Fibroblast of the aortic adventitia (primary cell): ENCODE results near the gene NYAP1. TPM values are rescaled to one million over a fixed set of nuclear protein-coding genes. Genes with fewer than 3 reads are reported as not detected.
A peak's percentile ranks its signal among the peaks of the same experiment; 100 is the strongest.

Source experiments
- DNase-seq: peaks from one replicate; pipeline ENCODE4 v3.0.0-alpha.2; 2010; ENCODE audit warnings: low read depth
- H3K4me3 ChIP-seq: 2 replicates; pipeline ENCODE4 v1.5.1; 2011; ENCODE audit warnings: low read depth, mild to moderate bottlenecking, control low read depth, low read length, moderate library complexity
- total RNA-seq: library from RNA; depleted of rRNA; stranded (reverse); fragments of >200 nt; gene quantifications from 2 replicates; pipeline ENCODE4 v1.2.3, GENCODE V29; 2012; ENCODE audit warnings: low replicate concordance
- TF ChIP-seq, protein P1 (sequence below): IDR thresholded peaks from 2 replicates; pipeline ENCODE4 v1.5.1; 2011; ENCODE audit warnings: mild to moderate bottlenecking, low read length, control low read depth, inconsistent platforms; ENCODE audit not compliant: insufficient read depth

NYAP1 gene
- total RNA-seq, 1 donor, result 0.81 TPM

DNA sequence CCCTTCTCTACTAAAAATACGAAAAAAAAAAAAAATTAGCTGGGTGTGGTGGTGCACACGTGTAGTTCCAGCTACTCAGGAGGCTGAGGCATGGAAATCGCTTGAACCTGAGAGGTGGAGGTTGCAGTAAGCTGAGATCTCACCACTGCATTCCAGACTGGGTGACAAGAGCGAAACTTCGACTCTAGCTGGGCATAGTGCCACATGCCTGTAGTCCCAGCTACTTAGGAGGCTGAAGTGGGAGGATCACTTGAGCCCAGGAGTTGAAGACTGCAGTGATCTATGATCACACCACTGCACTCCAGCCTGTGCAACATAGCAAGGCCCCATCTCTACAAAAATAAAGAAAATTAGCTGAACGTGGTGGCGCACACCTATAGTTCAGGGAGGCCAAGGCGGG is 18.4 kb upstream of the NYAP1 start:
- TF ChIP-seq, protein P1, sequence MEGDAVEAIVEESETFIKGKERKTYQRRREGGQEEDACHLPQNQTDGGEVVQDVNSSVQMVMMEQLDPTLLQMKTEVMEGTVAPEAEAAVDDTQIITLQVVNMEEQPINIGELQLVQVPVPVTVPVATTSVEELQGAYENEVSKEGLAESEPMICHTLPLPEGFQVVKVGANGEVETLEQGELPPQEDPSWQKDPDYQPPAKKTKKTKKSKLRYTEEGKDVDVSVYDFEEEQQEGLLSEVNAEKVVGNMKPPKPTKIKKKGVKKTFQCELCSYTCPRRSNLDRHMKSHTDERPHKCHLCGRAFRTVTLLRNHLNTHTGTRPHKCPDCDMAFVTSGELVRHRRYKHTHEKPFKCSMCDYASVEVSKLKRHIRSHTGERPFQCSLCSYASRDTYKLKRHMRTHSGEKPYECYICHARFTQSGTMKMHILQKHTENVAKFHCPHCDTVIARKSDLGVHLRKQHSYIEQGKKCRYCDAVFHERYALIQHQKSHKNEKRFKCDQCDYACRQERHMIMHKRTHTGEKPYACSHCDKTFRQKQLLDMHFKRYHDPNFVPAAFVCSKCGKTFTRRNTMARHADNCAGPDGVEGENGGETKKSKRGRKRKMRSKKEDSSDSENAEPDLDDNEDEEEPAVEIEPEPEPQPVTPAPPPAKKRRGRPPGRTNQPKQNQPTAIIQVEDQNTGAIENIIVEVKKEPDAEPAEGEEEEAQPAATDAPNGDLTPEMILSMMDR, result no peak
- H3K4me3 ChIP-seq, result no peak overlapping the region
- no peak for DNase-seq

DNA sequence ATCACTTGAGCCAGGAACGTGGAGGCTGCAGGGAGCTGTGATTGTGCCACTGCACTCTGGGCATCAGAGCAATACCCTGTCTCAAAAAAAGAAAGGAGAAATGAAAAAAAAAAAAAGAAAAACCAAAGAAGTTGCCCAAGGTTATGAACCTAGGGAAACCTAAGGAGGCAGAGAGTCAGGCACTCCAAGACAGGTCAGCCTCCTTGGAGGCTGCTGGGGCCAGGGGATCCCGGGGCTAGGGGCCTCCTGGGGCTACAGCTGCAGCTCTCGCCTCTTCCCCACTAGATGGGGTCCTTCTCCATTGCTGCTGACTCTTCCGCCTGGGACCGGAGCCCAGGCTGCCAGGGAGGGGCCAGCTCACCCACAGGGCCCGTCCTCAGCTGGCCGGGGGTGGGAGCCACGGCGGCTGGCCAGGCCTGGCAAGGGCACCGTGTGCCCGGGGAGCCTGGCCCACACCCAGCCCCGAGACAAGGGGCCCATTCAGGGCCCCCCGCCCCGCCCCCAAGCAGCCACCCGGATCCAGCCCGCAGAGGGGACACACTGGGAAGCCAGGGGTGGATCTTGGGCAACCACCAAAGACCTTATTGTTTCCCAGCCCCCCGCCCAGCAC is 17.9 kb upstream of the NYAP1 start:
- TF ChIP-seq, protein P1, result peak; percentile 82
- H3K4me3 ChIP-seq, result no peak overlapping the region
- DNase-seq, result peak; percentile 69

DNA sequence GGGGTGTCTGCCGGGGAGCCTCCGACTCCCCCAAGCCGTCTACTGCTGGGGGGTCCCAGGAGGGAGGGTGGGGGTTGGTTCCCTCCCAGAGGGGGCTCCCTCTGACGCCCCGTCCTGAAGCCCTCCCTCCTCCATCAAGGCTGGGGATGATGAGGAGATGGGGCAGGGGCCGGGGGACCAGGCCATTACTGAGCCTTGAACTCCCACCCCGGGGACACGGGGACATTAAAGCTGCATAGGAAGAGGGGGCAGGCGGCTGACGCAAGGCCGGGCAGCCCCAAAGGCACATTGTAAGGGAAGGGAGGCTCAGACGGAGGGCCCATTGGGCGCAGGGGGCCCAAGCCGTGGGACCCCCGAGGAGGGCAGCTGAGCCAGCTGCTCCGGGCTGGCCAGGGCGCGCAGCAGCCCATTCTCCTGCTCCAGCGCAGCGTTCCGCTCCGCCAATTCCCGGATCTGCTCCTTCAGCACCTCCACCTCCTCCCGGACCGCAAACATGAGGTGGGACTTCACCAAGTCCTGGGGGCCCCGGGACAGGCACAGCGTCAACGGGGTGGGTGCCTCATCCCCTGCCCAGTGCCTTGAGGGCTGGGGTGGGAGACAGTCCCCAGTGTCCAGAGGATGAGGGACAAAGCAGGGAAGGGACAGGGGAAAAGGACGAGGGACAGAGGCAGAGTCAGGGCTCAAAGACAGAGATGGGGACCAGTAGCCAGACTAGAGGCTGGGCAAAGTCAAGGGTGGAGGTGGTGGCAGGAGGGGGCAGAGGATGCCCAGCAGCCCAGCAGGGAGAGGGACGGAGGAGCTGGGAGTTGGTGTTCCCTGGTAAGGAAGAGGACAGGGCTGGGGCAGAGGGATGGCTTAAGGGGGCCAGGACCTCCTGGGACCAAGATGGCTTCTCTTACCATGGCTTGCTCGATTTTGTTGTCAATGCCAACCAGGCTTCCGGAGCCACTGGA is 16.8 kb upstream of the NYAP1 start:
- H3K4me3 ChIP-seq, result no peak overlapping the region
- no peak for DNase-seq
- TF ChIP-seq, protein P1, result no peak

DNA sequence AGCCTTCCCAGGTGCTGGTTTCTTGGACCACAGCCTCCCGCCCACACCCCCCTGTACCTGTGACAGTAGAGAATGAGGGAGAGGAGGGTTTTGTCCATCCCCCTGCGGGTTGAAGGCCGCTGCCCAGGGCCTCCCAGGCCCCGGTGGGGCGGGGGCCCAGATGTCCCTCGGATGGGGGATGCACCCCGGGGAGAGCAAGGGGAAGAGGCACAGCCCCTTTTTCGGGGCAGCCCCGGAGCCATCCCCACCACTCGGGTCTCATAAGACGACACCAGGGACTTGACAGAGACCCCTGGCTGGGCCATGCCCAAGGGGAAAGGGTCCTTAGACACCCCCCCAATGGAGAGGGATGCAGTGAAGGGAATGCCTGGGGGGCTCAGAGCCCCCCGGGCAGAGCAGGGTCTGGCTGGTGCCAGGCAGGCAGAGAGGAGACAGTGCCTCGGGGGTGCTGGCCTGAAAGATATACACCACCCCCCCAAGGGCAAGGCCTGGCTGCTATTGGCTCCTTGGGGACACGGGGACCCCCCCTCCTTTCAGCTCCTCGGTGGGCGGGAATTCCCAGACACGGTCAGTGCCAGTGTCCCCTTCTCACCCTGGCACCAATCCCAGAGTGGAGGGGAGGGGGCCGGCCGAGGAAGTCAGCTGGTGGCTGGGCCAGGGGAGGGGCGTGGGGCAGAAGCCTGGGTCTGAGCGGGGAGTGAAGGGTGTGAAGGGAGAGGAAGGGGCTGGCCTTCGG is 15.9 kb upstream of the NYAP1 start:
- no peak for DNase-seq
- TF ChIP-seq, protein P1, result no peak
- no peak overlapping the region for H3K4me3 ChIP-seq

DNA sequence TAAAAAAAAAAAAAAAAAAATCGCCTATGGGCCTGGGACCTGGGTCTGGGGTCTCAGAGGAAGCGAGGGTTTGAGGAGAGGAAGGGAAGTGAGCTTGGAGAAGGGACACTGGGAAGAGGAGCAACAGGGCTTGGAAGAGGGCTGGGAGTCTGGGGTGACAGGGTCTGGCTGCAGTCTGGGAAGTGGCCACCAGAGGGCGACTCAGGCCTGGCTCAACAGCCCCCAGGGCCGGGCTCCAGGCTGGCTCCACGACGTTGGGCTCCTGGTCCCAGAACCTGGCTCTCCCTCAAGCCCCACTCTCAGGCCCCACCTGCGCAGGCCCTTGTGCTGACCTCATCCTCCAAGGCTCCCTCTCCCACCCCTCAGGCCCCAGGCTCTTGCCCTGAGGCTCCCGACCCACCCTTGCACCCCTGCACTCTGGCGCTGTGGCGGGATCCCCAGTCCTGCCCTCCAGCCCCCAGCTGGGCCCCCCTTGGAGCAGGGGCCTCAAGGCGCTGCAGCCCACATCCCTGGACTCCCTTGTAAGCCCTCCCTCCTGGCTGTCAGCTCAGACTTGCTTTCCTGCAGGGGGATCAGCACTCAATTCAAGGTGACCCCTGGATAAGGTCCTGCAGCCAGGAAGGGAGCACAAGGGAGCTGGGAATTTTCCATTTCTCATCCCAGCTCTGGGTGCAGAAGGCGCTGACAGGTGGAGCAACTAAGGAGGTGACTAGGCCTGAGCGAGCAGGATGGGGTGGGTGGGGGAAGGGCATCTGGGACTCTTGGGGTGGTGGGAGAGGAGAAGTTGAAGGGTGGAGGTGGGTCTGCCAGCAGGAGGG is 14.3 kb upstream of the NYAP1 start:
- H3K4me3 ChIP-seq, result no peak overlapping the region

DNA sequence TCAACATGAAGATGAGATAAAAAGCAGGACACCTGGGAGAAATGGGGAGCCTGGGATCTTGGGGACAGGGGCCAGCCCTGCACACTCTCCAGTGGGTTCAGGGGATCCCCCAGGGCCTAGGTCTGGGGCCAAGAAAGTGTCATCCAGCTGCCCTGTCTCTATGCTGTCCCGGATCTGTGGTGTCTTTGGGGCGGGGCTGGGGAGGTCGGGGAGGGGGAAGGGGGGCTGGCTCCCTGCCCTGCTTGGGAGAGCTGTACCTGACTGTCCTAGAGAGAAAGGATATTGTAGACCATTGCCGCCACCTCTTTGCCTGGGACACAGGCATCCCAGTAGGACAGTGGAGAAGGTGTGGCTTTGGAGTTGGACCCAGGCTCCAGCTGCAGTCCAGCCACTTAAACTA is 12.7 kb upstream of the NYAP1 start:
- DNase-seq, result no peak
- no peak overlapping the region for H3K4me3 ChIP-seq
- TF ChIP-seq, protein P1, result no peak

More for the DNA sequence above, 14.3 kb upstream of the NYAP1 start:
- TF ChIP-seq, protein P1, result peak; percentile 96
- peak; percentile 71 for DNase-seq
